SK-N-SH (cell line): ENCODE data around the gene SERPINA6. TPM values are rescaled to one million over a fixed set of nuclear protein-coding genes. Genes with fewer than 3 reads are reported as not detected.

Source experiments
- CTCF ChIA-PET: fragments of 300-600, 350-600 bp; formaldehyde crosslinking; extraction: SDS; loops from one replicate; lab custom pipeline; 2021; lab: Yijun Ruan, JAX
- POLR2A ChIA-PET: fragments of 350-600 bp; sonication (Branson Sonifier 250); formaldehyde crosslinking; extraction: SDS; loops from one replicate; lab custom pipeline; 2020; ENCODE audit warnings: antibody characterized with exemption, inconsistent platforms; lab: Yijun Ruan, JAX
- DNase-seq: peaks from one replicate; pipeline ENCODE4 v3.0.0; 2012
- H2AFZ ChIP-seq: fragments of 200-600 bp; sonication (generic); 2 replicates; pipeline ENCODE4 v1.8.1; 2016; ENCODE audit warnings: antibody characterized with exemption, mild to moderate bottlenecking, low read depth
- H3F3A ChIP-seq: fragments of 200-600 bp; sonication (generic); replicated peaks from 2 replicates; pipeline ENCODE3; 2016; ENCODE audit warnings: antibody characterized with exemption, mild to moderate bottlenecking; ENCODE audit not compliant: insufficient read depth
- H3K27ac ChIP-seq, 2 experiments: fragments of 200-500 bp in 1 of 2; fragments of 200-600 bp in 1 of 2; sonication (Bioruptor generic) in 1 of 2; sonication (generic), shearing (Covaris generic) in 1 of 2; 2 replicates each; pipeline versions ENCODE4 v1.5.1 to v1.6.1; 2014 to 2016; ENCODE audit warnings: low read depth in 2 of 2, inconsistent platforms in 1 of 2, low read length in 1 of 2, mild to moderate bottlenecking in 1 of 2, mixed read lengths in 1 of 2
- H3K27me3 ChIP-seq: fragments of 200-600 bp; sonication (generic), shearing (Covaris generic); 2 replicates; pipeline ENCODE4 v1.6.1; 2016; ENCODE audit warnings: mixed run types; ENCODE audit not compliant: insufficient read depth
- H3K36me3 ChIP-seq, 2 experiments: fragments of 200-500 bp in 1 of 2; fragments of 200-600 bp in 1 of 2; sonication (Bioruptor generic) in 1 of 2; sonication (generic) in 1 of 2; replicated peaks in 1 of 2; 2 replicates each; pipeline versions ENCODE3 to v1.5.1; 2014 to 2016; ENCODE audit warnings: low read length in 1 of 2, mild to moderate bottlenecking in 1 of 2; ENCODE audit not compliant: insufficient read depth in 2 of 2, control insufficient read depth in 1 of 2
- H3K4me1 ChIP-seq, 2 experiments: fragments of 200-500 bp in 1 of 2; fragments of 200-600 bp in 1 of 2; sonication (Bioruptor generic) in 1 of 2; sonication (generic), shearing (Covaris generic) in 1 of 2; 2 replicates each; pipeline versions ENCODE4 v1.5.1 to v1.6.1; 2014 to 2016; ENCODE audit warnings: low read depth in 1 of 2, low read length in 1 of 2, mixed run types in 1 of 2; ENCODE audit not compliant: insufficient read depth in 2 of 2, control insufficient read depth in 1 of 2
- H3K4me2 ChIP-seq: fragments of 200-600 bp; sonication (generic), shearing (Covaris generic); 2 replicates; pipeline ENCODE4 v1.6.1; 2017; ENCODE audit warnings: mixed run types
- H3K4me3 ChIP-seq, 2 experiments: fragments of 200-500 bp in 1 of 2; fragments of 200-600 bp in 1 of 2; sonication (Bioruptor generic) in 1 of 2; sonication (generic), shearing (Covaris generic) in 1 of 2; 2 replicates each; pipeline versions ENCODE4 v1.5.1 to v1.8.1; 2014 to 2016; ENCODE audit warnings: low read depth in 2 of 2, inconsistent platforms in 1 of 2, low read length in 1 of 2, mild to moderate bottlenecking in 1 of 2, mixed read lengths in 1 of 2, moderate library complexity in 1 of 2
- H3K79me2 ChIP-seq: fragments of 200-600 bp; sonication (generic); 2 replicates; pipeline ENCODE4 v1.8.1; 2017; ENCODE audit warnings: mild to moderate bottlenecking; ENCODE audit not compliant: insufficient read depth
- H3K9ac ChIP-seq: fragments of 200-600 bp; sonication (generic); 2 replicates; pipeline ENCODE4 v1.6.1; 2017; ENCODE audit warnings: mixed run types
- H3K9me2 ChIP-seq: fragments of 200-600 bp; sonication (generic); 2 replicates; pipeline ENCODE4 v1.6.1; 2017; ENCODE audit warnings: mixed run types
- H3K9me3 ChIP-seq: fragments of 200-600 bp; sonication (generic); 2 replicates; pipeline ENCODE4 v1.6.1; 2017; ENCODE audit warnings: mixed run types, mild to moderate bottlenecking, moderate library complexity
- H4K20me1 ChIP-seq: fragments of 200-600 bp; sonication (generic); 2 replicates; pipeline ENCODE4 v1.6.1; 2017; ENCODE audit warnings: mild to moderate bottlenecking, mixed run types; ENCODE audit not compliant: insufficient read depth
- ELF1 ChIP-seq: IDR thresholded peaks from 2 replicates; pipeline ENCODE4 v1.4.0; 2012
- FOXJ3 ChIP-seq: sonication (generic); formaldehyde crosslinking; IDR thresholded peaks from 2 replicates; pipeline ENCODE4 v1.5.1; 2020; ENCODE audit warnings: mild to moderate bottlenecking, missing genetic modification reagents
- FOXM1 ChIP-seq: IDR thresholded peaks from 2 replicates; pipeline ENCODE4 v1.4.0; 2012; ENCODE audit warnings: low read depth, mild to moderate bottlenecking
- GATA2 ChIP-seq: sonication (generic); formaldehyde crosslinking; IDR thresholded peaks from 2 replicates; pipeline ENCODE4 v1.5.0; 2020; ENCODE audit warnings: mild to moderate bottlenecking, missing genetic modification reagents
- MXI1 ChIP-seq: IDR thresholded peaks from 2 replicates; pipeline ENCODE4 v1.6.1; 2012; ENCODE audit warnings: mild to moderate bottlenecking, low read depth, low read length, improper control_type of control experiment
- NFIC ChIP-seq: IDR thresholded peaks from 2 replicates; pipeline ENCODE4 v1.4.0; 2012; ENCODE audit warnings: borderline replicate concordance
- REST ChIP-seq: IDR thresholded peaks from 2 replicates; pipeline ENCODE4 v1.6.1; 2012; ENCODE audit warnings: mild to moderate bottlenecking, low read depth, low read length, moderate library complexity
- RFX5 ChIP-seq: IDR thresholded peaks from 2 replicates; pipeline ENCODE4 v1.6.1; 2012; ENCODE audit warnings: mild to moderate bottlenecking, improper control_type of control experiment, low read length
- USF2 ChIP-seq: fragments of 150-350 bp; IDR thresholded peaks from 2 replicates; pipeline ENCODE4 v1.6.1; 2017; ENCODE audit warnings: antibody characterized with exemption, low read length, low read depth, borderline replicate concordance
- ZBTB33 ChIP-seq: IDR thresholded peaks from 2 replicates; pipeline ENCODE4 v1.4.0; 2012; ENCODE audit warnings: low read depth, borderline replicate concordance
- WGBS: methylation state at CpG from one replicate; pipeline ENCODE4 v1.1.6; 2017; ENCODE audit warnings: low lambda C conversion rate; 5-methylcytosine and 5-hydroxymethylcytosine counted together
- polyA plus RNA-seq, 3 experiments: library from polyadenylated mRNA; depleted of rRNA; stranded (reverse); fragments of >200 nt; gene quantifications; 2 replicates each; pipeline ENCODE4 v1.2.3, GENCODE V29; 2012
- TF ChIP-seq, protein P1 (sequence below): fragments of 200-600 bp; sonication (generic); IDR thresholded peaks from 2 replicates; pipeline ENCODE4 v1.6.1; 2017; ENCODE audit warnings: antibody characterized with exemption, mild to moderate bottlenecking, moderate library complexity
- TF ChIP-seq, protein P2 (sequence below): IDR thresholded peaks from 2 replicates; pipeline ENCODE4 v1.4.0; 2012; ENCODE audit warnings: low read depth
- TF ChIP-seq, protein P3 (sequence below): IDR thresholded peaks from 2 replicates; pipeline ENCODE4 v1.4.0; 2012; ENCODE audit warnings: low read depth, borderline replicate concordance

SERPINA6 gene
- polyA plus RNA-seq, 1 of the 3 experiments (the other 2 are of a cell fraction) = 0.46 TPM

- TF ChIP-seq, protein P1, sequence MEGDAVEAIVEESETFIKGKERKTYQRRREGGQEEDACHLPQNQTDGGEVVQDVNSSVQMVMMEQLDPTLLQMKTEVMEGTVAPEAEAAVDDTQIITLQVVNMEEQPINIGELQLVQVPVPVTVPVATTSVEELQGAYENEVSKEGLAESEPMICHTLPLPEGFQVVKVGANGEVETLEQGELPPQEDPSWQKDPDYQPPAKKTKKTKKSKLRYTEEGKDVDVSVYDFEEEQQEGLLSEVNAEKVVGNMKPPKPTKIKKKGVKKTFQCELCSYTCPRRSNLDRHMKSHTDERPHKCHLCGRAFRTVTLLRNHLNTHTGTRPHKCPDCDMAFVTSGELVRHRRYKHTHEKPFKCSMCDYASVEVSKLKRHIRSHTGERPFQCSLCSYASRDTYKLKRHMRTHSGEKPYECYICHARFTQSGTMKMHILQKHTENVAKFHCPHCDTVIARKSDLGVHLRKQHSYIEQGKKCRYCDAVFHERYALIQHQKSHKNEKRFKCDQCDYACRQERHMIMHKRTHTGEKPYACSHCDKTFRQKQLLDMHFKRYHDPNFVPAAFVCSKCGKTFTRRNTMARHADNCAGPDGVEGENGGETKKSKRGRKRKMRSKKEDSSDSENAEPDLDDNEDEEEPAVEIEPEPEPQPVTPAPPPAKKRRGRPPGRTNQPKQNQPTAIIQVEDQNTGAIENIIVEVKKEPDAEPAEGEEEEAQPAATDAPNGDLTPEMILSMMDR = no peak
- TF ChIP-seq NFIC = no peak
- TF ChIP-seq RFX5 = no peak
- TF ChIP-seq ELF1 = no peak
- TF ChIP-seq GATA2 = no peak
Measured at GRCh38 chr14:94330432-94330831, 7.3 kb upstream of the SERPINA6 start (continued).

DNA sequence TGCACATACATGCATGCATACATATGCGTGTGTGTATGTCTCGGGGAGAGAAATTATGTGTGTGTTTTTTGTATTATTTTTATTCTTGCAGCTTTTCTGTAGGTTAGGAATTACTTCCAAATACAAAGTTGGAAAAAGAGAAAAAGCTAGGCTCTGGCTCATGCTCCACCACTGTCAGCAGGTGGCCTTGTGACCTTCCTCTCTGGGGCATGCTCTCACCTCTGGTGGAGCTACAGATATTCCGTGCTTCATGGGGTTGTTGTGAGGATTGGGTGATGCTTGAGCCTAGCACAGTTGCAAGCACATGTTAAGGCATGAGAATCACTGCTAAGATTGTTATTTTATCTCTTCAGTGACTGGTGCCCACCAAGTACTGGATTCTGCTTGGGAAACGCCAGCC is 6.7 kb upstream of the SERPINA6 start:
- Histone ChIP-seq H4K20me1 (no peaks in the 10 kb centered on the region), H3K36me3 (no peaks in the 10 kb centered on the region)
- TF ChIP-seq ZBTB33 = no peak
- TF ChIP-seq ELF1 = no peak
- TF ChIP-seq, protein P1 = no peak
- TF ChIP-seq, all 33 proteins: peak for 0
- CTCF ChIA-PET = interaction anchor here (1.2 kb wide), 1 partner anchor 156 kb away, joined by 3 read pairs; no protein-coding TSS in a partner anchor
- 91% methylated on average over 3 of the region's 4 CpGs for WGBS
- Histone ChIP-seq H3F3A (no peaks in the 10 kb centered on the region), H2AFZ (no peak overlapping the region), H3K4me1 (no peaks in the 10 kb centered on the region), H3K4me2 (no peak overlapping the region), H3K79me2 (no peaks in the 10 kb centered on the region), H3K9me3 (no peaks in the 10 kb centered on the region), H3K27me3 (no peaks in the 10 kb centered on the region), H3K9me2 (no peaks in the 10 kb centered on the region), H3K27ac (no peak overlapping the region), H3K9ac (no peak overlapping the region), H3K4me3 (no peak overlapping the region)
- no peak for DNase-seq
- POLR2A ChIA-PET = no interaction called here

DNA sequence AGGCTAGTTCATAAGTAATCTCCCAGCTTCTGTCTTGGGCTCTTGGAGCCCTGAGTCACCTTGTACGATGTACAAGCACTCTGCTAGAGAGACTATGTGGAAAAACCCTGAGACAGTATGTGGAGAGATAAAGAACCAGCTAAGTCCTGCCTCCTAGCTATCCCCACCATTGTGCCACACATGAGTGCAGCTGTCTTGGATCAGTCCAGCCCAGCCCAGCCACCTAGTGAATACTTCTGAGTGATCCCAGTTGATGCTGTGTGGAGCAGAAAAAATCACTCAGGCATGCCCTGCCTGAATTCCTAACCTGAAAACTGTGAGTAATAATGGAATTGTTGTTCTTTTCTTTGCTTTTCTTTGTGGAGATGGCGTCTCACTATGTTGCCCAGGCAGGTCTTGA is 5.1 kb upstream of the SERPINA6 start:
- no peak overlapping the region for H2AFZ ChIP-seq
- H3K9me2 ChIP-seq = no peaks in the 10 kb centered on the region
- H3K27ac ChIP-seq = no peak overlapping the region
- 48% methylated on average over 2 of the region's 2 CpGs for WGBS
- POLR2A ChIA-PET = no interaction called here
- H3K36me3 ChIP-seq = no peaks in the 10 kb centered on the region
- no peaks in the 10 kb centered on the region for H3K27me3 ChIP-seq
- no peak for DNase-seq
- H3K4me2 ChIP-seq = no peak overlapping the region
- no peak overlapping the region for H3K4me3 ChIP-seq
- H3K4me1 ChIP-seq = peaks cover 0 to 4% of the 10 kb centered on the region in 2 experiments; a peak in 1 of 4 replicates
- no peak overlapping the region for H3K9ac ChIP-seq
- H3K79me2 ChIP-seq = no peaks in the 10 kb centered on the region
- peaks cover 11% of the 10 kb centered on the region for H3F3A ChIP-seq
- no peaks in the 10 kb centered on the region for H4K20me1 ChIP-seq
- CTCF ChIA-PET = no interaction called here
- H3K9me3 ChIP-seq = no peaks in the 10 kb centered on the region
- no peak for TF ChIP-seq ELF1
- TF ChIP-seq, protein P2, sequence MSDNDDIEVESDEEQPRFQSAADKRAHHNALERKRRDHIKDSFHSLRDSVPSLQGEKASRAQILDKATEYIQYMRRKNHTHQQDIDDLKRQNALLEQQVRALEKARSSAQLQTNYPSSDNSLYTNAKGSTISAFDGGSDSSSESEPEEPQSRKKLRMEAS = no peak
- no peak for TF ChIP-seq NFIC
- TF ChIP-seq, protein P3, sequence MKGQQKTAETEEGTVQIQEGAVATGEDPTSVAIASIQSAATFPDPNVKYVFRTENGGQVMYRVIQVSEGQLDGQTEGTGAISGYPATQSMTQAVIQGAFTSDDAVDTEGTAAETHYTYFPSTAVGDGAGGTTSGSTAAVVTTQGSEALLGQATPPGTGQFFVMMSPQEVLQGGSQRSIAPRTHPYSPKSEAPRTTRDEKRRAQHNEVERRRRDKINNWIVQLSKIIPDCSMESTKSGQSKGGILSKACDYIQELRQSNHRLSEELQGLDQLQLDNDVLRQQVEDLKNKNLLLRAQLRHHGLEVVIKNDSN = no peak
- no peak for TF ChIP-seq FOXM1
- no peak for TF ChIP-seq MXI1
- no peak for TF ChIP-seq FOXJ3 (CRISPR knock-in tag)
- no peak for TF ChIP-seq USF2
- no peak for TF ChIP-seq REST
